ENCODE data around the gene ARHGAP31.

DNA sequence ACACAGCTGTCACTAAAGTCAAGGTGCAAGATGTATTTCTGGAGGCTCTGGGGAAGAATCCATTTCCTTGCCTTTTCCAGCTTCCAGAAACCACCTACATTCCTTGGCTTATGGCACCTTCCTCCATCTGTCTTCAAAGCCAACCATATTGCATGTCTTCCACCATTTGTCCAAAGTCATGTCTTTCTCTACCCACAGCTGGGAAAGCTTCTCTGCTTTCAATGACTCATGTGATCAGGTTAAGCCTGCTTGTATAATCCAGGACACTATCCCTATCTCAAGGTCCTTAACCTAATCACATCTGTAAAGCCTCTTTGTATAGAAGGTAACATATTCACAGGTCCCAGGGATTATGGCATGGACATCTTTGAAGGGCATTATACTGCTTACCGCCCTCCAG, 14.2 kb downstream of the ARHGAP31 start:
- TF ChIP-seq SP1 (IDR thresholded peaks at IDR 0.05) (no peak), FOXM1 (IDR thresholded peaks at IDR 0.05; ENCODE audit: borderline replicate concordance) (no peak), ARNT (IDR thresholded peaks at IDR 0.05) (no peak)

Data from HEK293T (cell line).